ENCODE results near the gene LRRC37A. TPM values are rescaled to one million over a fixed set of nuclear protein-coding genes. Genes with fewer than 3 reads are reported as not detected.
A peak's percentile ranks its signal among the peaks of the same experiment; 100 is the strongest.
"Not testable (repeated sequence)": the region's sequence is repeated elsewhere in the genome, so short reads cannot be mapped to it uniquely, and the experiment has no call there.

Gene LRRC37A
- total RNA-seq, 2 donors from 2014 or later: 2.8 to 3.3 TPM

DNA sequence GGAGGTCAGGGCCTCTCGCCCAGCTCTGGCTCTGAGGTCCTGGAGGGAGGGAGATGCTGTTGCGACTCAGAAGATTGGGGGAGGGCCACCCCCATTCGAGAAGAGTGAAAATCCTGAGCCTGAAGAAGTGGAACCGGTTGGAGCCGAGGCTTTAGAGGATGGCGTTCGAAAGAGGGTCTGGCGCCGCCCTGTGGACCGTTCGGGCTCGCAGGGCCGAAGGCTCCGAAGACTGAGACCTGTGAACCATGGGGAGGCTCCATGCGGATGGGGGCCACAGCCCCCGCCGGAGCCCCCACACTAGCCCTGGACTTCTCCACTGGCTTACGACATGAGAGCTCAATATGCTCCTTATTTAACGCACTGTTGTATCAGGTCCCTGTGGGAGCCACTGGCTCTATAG is 46.3 kb downstream of the LRRC37A start:
- H3K4me3 ChIP-seq; H3K9me3 ChIP-seq; H3K36me3 ChIP-seq; H3K27ac ChIP-seq; intact Hi-C loops (cut with DNase I); DNase-seq (ENCODE audit: low spot score); H3K4me1 ChIP-seq (replicated peaks); H3K27me3 ChIP-seq (replicated peaks; ENCODE audit: insufficient read depth): not testable (repeated sequence)
- WGBS: no CpG with 5 or more reads among the region's 19 CpGs

DNA sequence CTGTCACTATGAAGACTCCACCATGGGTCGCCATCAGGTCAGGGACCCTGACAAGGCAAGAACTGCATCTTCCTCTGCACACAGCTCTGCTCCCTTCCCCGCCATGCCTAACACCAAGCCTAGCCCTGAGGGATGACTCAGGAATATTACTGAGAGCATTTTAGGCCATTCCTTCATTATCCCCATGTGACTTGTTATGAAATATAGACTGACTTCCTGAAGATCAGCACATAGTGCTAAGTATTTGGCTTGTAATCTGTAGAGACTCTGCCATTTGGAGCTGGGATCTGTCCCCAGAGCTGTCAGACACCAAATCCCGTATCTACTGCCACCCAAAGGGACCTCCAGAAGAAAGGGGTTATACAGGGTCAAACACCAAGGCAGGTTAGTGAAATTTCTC is 47.2 kb downstream of the LRRC37A start:
- H3K27me3 ChIP-seq (replicated peaks; ENCODE audit: insufficient read depth); DNase-seq (ENCODE audit: low spot score); H3K9me3 ChIP-seq; intact Hi-C loops (cut with DNase I); H3K4me3 ChIP-seq; H3K36me3 ChIP-seq; H3K27ac ChIP-seq; H3K4me1 ChIP-seq (replicated peaks): not testable (repeated sequence)
- WGBS: no CpG with 5 or more reads among the region's 3 CpGs

DNA sequence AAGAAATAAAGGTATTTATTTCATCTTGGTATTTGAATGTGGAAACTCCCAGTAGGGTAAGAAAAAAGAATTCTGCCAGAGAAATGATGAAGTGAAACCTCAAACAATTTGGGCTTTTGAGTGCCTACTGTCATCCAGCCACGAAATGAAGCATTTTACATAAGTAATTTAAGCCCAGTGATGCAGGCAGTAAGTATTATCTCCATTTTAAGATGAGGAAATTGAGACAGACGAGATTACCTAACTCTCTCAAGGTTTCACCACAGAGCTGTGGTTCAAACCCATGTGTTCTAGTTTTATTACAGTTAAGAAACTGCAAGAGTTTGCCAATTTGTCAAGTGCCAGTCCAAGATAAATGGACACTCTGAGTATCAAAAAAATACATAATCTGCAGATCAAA is 53.4 kb downstream of the LRRC37A start:
- not testable (repeated sequence) for DNase-seq (ENCODE audit: low spot score); H3K9me3 ChIP-seq

DNA sequence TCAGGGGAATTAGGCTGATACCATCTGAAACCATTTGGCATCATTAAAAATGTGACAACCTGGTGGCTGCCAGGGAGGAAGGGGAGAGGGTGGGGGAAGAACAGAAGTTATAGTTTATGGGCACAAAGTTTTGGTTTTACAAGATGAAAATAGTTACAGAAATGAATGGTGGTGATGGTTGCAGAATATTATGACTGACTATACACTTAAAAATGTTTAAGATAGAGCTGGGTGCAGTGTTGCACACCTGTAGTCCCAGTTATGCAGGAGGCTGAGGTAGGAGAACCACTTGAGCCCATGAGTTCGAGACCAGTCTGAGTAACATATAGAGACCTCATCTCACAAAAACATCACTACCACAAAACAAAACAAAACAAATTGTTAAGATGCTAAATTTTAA is 54.1 kb downstream of the LRRC37A start:
- H3K4me3 ChIP-seq; H3K27ac ChIP-seq; H3K4me1 ChIP-seq (replicated peaks); H3K9me3 ChIP-seq; intact Hi-C loops (cut with DNase I); H3K27me3 ChIP-seq (replicated peaks; ENCODE audit: insufficient read depth); DNase-seq (ENCODE audit: low spot score); H3K36me3 ChIP-seq: not testable (repeated sequence)
- WGBS: no CpG with 5 or more reads among the region's 1 CpG

More for the DNA sequence above, 53.4 kb downstream of the LRRC37A start:
- H3K27me3 ChIP-seq (replicated peaks; ENCODE audit: insufficient read depth); H3K4me1 ChIP-seq (replicated peaks); H3K36me3 ChIP-seq; H3K27ac ChIP-seq; intact Hi-C loops (cut with DNase I); H3K4me3 ChIP-seq: not testable (repeated sequence)
- WGBS: no CpG with 5 or more reads among the region's 2 CpGs

- H3K27ac ChIP-seq; intact Hi-C loops (cut with DNase I); H3K36me3 ChIP-seq; H3K9me3 ChIP-seq; H3K27me3 ChIP-seq (replicated peaks; ENCODE audit: insufficient read depth); H3K4me1 ChIP-seq (replicated peaks); H3K4me3 ChIP-seq; DNase-seq (ENCODE audit: low spot score): not testable (repeated sequence)
- no CpG with 5 or more reads among the region's 4 CpGs for WGBS
Observed at GRCh38 chr17:46353856-46354255, 58.9 kb downstream of the LRRC37A start.

GRCh38 chr17:46361145-46361735 is 66.3 kb downstream of the LRRC37A start:
- H3K27me3 ChIP-seq (replicated peaks; ENCODE audit: insufficient read depth); H3K4me3 ChIP-seq; H3K27ac ChIP-seq; H3K9me3 ChIP-seq; DNase-seq (ENCODE audit: low spot score); H3K36me3 ChIP-seq; intact Hi-C loops (cut with DNase I); H3K4me1 ChIP-seq (replicated peaks): not testable (repeated sequence)
- WGBS: no CpG with 5 or more reads among the region's 42 CpGs

DNA sequence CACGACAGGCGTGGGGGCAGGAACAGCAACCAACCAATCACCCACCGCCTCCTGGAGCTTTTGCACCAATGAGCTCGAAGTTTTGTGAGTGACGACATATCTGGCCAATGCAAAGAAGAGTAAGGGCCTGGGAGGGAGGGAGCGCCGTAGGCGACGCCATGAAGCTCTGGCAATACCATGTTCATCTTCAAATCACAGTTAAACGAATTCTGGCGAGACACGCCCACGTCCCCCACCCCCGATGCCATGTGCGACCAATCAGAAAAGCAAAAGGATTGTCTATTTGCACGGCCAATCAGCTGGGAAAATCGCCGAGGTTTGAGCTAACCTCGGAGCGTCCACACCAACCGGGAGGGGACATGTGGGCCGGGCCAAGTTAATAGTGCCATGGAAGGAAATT is 66.8 kb downstream of the LRRC37A start, which contains the start of gene ARL17B:
TSS of gene ARL17B (minus strand) at position 12 of the 400 bp plus-strand sequence. CDS start 3,369 bp downstream, outside the sequence.
- H3K27me3 ChIP-seq (replicated peaks; ENCODE audit: insufficient read depth); H3K9me3 ChIP-seq; H3K27ac ChIP-seq; H3K4me1 ChIP-seq (replicated peaks); intact Hi-C loops (cut with DNase I); H3K4me3 ChIP-seq; H3K36me3 ChIP-seq: not testable (repeated sequence)
- no CpG with 5 or more reads among the region's 22 CpGs for WGBS
- DNase-seq (ENCODE audit: low spot score): peak; percentile 93

- H3K4me1 ChIP-seq (replicated peaks); H3K9me3 ChIP-seq; intact Hi-C loops (cut with DNase I); H3K27me3 ChIP-seq (replicated peaks; ENCODE audit: insufficient read depth); H3K4me3 ChIP-seq; H3K27ac ChIP-seq; DNase-seq (ENCODE audit: low spot score); H3K36me3 ChIP-seq: not testable (repeated sequence)
- WGBS: no CpG with 5 or more reads among the region's 3 CpGs
Observed at GRCh38 chr17:46367520-46367919, 72.6 kb downstream of the LRRC37A start.

DNA sequence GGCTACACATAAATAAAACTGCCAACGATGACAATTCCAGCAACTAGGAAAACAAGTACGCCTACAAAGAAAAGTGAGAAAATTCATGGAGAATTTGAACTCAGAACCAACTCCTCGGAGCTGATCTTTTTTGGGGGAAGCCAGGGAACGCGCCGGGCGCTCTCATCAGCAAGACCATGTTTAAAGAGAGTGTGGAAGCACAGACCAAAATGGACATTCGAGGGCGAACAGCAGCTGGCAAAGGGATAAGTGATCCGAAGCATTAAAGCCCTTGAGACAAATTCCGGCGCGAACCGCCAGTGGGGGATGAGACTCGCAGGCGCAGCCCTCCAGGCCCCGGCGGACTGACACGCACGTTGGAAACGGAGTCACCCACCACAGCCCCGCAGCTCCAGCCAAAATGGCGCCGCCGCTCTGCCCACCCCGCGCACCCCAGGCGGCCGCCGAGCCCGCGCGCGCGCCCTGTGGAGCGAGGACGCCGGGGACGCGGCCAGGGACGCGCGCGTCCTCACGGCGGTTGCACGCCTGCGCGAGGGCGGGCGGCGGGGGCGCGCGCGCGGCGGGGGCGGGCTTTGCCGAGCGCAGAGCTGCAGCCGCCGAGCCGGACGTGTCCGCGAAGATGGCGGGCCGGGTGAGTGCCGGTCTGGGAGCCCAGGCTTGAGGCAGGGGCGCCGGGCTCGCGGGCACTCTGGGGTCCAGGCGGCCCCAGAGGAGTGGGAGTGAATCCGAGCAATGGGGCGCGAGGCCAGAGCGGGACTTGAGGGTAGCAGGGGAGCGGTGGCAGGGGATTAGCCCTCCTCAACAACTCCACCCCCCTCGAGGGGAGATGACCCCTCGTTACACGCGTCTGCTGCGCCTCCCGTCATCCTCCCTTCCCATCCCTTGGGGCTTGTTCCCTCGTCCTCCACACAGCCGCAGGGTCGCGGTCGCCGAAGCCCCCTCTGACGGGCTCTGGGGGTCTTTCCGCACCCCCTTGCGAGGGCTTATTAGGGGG is 77.6 kb downstream of the LRRC37A start:
- H3K27ac ChIP-seq; DNase-seq (ENCODE audit: low spot score); H3K27me3 ChIP-seq (replicated peaks; ENCODE audit: insufficient read depth); H3K36me3 ChIP-seq; H3K9me3 ChIP-seq; H3K4me1 ChIP-seq (replicated peaks); H3K4me3 ChIP-seq; intact Hi-C loops (cut with DNase I): not testable (repeated sequence)
- no CpG with 5 or more reads among the region's 95 CpGs for WGBS

- H3K4me1 ChIP-seq (replicated peaks); intact Hi-C loops (cut with DNase I); H3K36me3 ChIP-seq; H3K27me3 ChIP-seq (replicated peaks; ENCODE audit: insufficient read depth); H3K27ac ChIP-seq; DNase-seq (ENCODE audit: low spot score); H3K9me3 ChIP-seq; H3K4me3 ChIP-seq: not testable (repeated sequence)
- WGBS: no CpG with 5 or more reads among the region's 7 CpGs
Observed at GRCh38 chr17:46373418-46373817, 78.5 kb downstream of the LRRC37A start.

DNA sequence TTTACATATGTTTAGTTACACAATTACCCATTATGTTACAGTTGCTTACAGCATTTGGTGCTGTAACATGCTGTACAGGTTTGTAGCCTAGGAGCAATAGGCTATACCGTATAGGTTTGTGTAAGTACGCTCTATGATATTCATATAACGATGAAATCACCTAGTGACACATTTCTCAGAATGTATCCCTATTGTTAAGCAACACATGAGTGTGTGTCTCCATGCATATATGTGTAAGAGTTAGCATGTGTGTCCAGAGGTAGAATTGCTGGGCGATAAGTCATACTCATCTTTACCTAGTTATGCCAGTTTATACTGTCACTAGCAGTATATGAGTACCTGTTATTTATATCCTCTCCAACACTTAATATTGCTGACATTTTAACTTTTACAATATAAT is 88.2 kb downstream of the LRRC37A start:
- H3K4me3 ChIP-seq; H3K9me3 ChIP-seq; H3K27ac ChIP-seq; H3K27me3 ChIP-seq (replicated peaks; ENCODE audit: insufficient read depth); H3K4me1 ChIP-seq (replicated peaks); H3K36me3 ChIP-seq; intact Hi-C loops (cut with DNase I); DNase-seq (ENCODE audit: low spot score): not testable (repeated sequence)
- 96% methylated on average over 3 of the region's 4 CpGs for WGBS

GRCh38 chr17:46385491-46385890 is 90.6 kb downstream of the LRRC37A start:
- intact Hi-C loops (cut with DNase I): not testable (repeated sequence)

More at GRCh38 chr17:46385491-46385890, 90.6 kb downstream of the LRRC37A start:
- not testable (repeated sequence) for H3K27ac ChIP-seq; H3K9me3 ChIP-seq; H3K4me1 ChIP-seq (replicated peaks); H3K27me3 ChIP-seq (replicated peaks; ENCODE audit: insufficient read depth); H3K36me3 ChIP-seq; H3K4me3 ChIP-seq; DNase-seq (ENCODE audit: low spot score)
